Epidermal melanocyte (primary cell): ENCODE data around the gene PGBD5.

ENCODE experiments used
- DNase-seq: peaks from one replicate; pipeline ENCODE4 v3.0.0; 2011; ENCODE audit warnings: low spot score; ENCODE audit not compliant: insufficient read length

The PGBD5 gene

GRCh38 chr1:230377851-230378250 lies 48.3 kb downstream of the PGBD5 start:
- DNase-seq, result no peak

DNA sequence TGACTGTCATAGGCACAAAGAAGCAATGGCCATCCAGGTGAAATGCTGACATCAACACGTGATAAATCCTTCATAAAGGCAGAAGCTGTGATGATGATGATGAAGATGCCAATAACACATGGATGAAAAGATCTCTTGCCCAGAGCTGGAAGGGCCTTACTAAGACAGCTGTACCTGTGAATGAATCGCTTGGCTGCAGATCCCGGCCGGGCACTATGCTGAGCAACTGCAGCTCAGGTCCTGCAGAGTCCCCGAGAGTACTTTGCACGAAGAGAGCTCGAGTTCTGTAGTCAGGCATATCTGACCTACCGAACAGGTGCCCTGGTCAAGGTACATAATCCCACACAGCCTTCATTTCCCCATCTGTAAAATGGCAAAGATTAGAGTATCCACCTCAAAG lies 48.8 kb downstream of the PGBD5 start:
- no peak for DNase-seq

- DNase-seq, result no peak
Observed at GRCh38 chr1:230376296-230376695, 49.8 kb downstream of the PGBD5 start.

DNA sequence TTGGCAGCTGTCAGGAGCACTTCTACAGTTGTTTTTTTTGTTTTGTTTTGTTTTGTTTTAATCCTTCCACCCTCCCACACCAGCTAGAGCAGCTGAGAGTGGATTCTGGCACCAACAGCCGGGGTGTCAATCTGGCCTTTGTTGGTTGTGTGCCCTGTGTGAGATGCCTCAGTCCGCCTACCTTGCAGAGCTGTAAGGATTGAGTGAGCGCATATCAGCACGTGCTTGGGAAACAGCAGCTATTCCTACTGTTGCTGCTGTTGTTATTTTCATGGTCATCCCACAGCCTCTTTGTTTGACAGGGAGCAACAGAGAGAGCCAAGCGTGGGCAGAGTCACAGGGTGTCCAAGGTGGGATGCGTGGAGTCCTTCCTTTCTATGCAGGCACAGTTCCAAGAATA lies 50.4 kb downstream of the PGBD5 start:
- DNase-seq, result no peak

DNA sequence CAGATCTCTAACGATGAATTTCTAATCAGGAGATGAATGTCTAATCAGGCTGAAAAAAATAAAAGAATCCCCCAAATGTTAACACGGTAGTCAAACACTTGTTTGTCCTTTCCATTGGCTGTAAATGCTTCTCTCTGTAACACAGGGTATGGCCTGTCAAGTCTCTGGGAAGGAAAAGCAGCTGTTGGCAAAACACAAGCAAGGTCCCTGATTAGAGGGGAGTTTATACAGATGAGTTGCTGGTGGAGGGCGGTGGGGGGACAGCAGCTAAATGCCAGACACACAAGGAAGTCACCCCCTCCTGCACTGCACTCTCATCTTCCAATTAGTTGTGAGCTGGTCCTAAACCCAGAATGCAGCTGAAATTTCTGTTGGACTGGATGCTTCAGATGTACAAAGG lies 51.0 kb downstream of the PGBD5 start:
- no peak for DNase-seq

DNA sequence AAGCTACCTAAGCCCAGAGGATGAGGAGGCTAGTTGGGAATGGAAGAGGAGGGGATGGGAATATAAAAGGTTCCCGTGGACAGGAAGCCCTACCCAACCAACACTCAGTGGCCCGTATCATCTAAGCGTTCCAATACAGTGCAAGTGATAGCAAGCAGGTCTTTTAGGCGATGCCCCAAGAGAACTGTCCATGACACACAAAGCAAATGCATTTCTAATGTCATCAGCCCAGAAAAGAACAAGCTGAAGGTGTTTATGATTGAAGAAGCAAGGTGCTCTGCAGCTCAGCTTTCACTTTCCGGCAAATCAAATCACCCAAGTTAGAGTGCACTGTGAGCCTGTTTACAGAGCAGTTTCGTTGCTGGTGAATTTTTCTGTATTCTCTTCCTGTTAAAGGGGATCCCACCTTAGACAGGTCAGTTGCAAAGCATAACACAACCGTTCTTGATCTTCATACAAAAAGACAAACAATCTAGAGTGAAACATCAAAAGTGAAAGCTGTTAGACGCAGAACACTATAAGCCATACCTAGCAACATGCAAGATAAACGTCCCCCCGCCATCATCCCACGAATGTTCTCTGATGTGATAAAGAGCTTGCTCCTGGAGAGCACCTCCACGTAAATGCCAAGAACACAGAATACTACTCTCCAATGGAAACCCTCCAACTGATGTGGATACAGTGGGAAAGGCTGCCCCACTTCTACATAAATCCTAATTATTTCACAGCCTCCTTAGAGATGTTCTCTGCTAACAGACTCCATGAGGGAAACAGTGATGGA lies 54.0 kb downstream of the PGBD5 start:
- no peak for DNase-seq

GRCh38 chr1:230370109-230370508 lies 56.0 kb downstream of the PGBD5 start:
- no peak for DNase-seq

- DNase-seq, result no peak
Observed at GRCh38 chr1:230368871-230369270, 57.3 kb downstream of the PGBD5 start.

DNA sequence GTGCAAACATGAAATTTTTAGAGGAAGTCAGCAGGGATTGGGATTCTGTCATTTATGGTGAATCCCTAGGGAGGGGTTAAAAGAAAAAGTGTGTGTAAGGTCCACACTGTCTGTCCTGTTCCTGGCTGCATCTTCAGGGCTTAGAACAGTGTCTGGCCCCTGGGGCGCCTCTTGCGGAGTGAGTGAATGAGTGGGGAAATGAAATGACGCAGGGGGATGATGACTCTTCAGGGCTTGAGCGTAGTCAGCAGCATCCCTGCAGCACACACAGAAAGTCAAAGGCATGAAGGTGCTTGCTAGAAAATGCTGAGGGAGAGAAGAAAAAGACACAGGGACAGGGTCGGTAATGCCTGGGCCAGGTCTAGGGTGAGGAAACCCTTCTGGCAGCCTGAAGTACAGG lies 57.8 kb downstream of the PGBD5 start:
- DNase-seq, result no peak

GRCh38 chr1:230366504-230366915 lies 59.6 kb downstream of the PGBD5 start:
- no peak for DNase-seq

DNA sequence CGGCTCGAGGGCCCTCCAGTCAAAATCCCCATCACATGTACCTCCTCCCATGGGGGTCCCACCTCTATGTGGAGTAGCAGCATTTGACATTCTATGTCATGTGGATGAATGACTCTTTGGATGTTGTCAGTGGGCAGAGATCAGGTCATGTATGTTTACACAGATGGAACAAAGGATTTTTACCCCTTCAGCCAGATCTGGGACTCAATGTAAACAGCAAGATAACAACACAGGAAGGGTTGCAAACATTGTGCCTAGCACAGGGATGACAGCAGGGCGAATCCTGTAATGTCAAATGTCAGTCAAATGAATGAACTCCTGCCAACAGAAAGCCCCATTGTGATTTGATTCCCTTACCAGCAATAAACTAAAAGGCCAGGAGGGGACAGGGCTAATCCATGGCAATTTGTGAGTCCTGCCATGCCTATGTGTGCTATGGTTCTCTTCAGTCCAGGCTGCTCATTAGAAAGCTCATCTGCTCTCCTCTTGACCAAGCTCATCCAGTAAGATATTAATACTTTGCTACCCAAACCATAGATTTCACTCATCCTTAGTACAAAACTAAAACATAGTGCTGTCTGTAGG lies 60.3 kb downstream of the PGBD5 start:
- no peak for DNase-seq

DNA sequence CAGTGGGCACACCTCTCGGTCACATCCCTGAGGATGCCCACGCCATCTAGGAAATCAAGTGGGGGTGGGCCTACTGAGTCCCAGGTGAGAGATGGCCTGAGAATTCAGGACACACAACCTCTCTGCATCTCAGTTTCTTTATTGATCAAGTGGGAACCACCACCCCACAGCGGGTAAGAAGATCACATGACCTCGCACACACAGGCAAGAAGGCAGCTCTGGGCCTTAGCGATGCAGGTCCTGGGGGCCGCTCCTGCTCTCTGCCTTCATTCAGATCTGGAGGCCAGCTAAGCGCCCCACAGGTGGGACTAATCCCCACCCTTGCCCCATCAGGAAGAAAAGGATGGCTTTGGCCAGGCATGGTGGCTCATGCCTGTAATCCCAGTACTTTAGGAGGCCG lies 63.2 kb downstream of the PGBD5 start:
- no peak for DNase-seq

DNA sequence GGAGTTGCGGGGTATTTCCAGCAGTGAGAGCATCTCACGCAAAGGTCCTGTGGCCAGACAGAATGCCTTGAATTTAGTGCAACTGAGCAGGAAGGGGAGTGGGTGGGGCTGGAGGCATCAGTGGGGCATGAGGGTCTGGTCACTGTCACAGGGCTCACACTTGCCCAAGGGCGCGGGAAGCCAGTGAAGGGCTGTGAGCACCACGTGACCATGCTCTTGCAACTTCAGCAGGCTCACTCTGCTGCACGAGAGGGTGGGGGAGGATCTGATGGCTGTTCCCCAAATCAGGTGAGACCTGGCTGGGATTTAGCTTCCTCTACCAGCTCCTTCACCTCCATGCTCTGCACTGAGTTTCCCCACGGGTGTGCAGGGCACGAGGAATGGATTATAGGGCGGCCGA lies 64.2 kb downstream of the PGBD5 start:
- DNase-seq, result no peak

- peak; percentile 76 for DNase-seq
Observed at GRCh38 chr1:230359992-230360668, 66.0 kb downstream of the PGBD5 start.

GRCh38 chr1:230356869-230357794 lies 69.0 kb downstream of the PGBD5 start:
- DNase-seq, result no peak

DNA sequence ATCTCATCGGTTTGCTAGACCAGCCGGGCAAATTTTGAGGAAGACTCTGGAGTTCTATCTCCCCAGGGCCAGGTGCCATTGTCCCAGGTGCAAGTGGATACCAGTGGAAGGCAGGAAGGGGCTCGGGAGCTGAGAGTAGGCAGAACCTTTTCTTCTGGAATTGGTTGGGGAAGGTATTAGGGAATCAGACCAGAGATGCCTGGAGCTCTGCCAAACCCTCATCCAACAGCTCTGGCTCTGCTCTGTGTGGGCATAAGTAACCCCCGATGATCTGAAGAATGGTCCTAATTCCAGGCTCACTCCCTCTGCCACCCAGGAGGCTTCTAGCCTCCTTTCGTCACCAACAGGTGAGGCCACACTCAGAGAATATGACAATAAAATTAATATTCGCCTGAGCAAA lies 69.9 kb downstream of the PGBD5 start:
- no peak for DNase-seq

GRCh38 chr1:230355594-230355993 lies 70.5 kb downstream of the PGBD5 start:
- DNase-seq, result no peak

DNA sequence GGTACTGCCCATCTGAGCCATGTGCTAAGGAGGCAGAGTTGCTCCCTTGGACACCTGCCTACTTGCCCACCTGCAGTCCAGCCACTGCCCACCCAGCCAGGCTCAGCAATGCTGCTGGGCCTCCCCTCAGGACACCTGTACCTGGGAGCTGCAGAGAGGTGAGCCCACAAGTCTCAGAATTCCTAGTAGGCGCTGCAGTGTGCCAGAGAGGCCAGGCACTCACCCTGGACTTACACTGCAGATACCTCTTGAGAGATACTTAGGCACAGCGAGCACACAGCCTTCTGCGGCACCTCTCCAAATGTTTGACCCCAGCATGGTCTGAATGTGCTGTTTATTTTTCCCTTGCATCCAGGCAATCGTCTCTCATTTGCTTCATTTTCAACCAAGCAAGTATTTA lies 71.0 kb downstream of the PGBD5 start:
- DNase-seq, result no peak

- DNase-seq, result no peak
Observed at GRCh38 chr1:230354005-230354404, 72.1 kb downstream of the PGBD5 start.

- no peak for DNase-seq
Observed at GRCh38 chr1:230352537-230352936, 73.6 kb downstream of the PGBD5 start.

- DNase-seq, result no peak
Observed at GRCh38 chr1:230351983-230352382, 74.1 kb downstream of the PGBD5 start.

- no peak for DNase-seq
Observed at GRCh38 chr1:230351514-230351913, 74.6 kb downstream of the PGBD5 start.
